A673 (cell line): ENCODE measurements around the gene SPDYC.

Experiments used
- EZH2 ChIP-seq: fragments of 200-600 bp; sonication (generic); IDR thresholded peaks from 2 replicates; pipeline ENCODE4 v1.6.1; 2017; ENCODE audit warnings: borderline replicate concordance, low read depth, mild to moderate bottlenecking, mixed read lengths, antibody characterized with exemption, low read length; ENCODE audit not compliant: poor library complexity, severe bottlenecking
- TF ChIP-seq, protein P1 (sequence below): fragments of 300-800, 200-600 bp; sonication (generic); conservative IDR thresholded peaks from 2 replicates; pipeline ENCODE4 v1.5.1; 2017; ENCODE audit warnings: low read depth, mild to moderate bottlenecking, antibody characterized with exemption, low read length, moderate library complexity, mixed read lengths

GRCh38 chr11:65205602-65205967 lies 35.6 kb downstream of the SPDYC start:
- TF ChIP-seq, protein P1, sequence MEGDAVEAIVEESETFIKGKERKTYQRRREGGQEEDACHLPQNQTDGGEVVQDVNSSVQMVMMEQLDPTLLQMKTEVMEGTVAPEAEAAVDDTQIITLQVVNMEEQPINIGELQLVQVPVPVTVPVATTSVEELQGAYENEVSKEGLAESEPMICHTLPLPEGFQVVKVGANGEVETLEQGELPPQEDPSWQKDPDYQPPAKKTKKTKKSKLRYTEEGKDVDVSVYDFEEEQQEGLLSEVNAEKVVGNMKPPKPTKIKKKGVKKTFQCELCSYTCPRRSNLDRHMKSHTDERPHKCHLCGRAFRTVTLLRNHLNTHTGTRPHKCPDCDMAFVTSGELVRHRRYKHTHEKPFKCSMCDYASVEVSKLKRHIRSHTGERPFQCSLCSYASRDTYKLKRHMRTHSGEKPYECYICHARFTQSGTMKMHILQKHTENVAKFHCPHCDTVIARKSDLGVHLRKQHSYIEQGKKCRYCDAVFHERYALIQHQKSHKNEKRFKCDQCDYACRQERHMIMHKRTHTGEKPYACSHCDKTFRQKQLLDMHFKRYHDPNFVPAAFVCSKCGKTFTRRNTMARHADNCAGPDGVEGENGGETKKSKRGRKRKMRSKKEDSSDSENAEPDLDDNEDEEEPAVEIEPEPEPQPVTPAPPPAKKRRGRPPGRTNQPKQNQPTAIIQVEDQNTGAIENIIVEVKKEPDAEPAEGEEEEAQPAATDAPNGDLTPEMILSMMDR, result no peak
- no peak for TF ChIP-seq EZH2
